Small intestine (tissue), 7 donors: ENCODE results near the gene ATAD2B. TPM values are rescaled to one million over a fixed set of nuclear protein-coding genes. Genes with fewer than 3 reads are reported as not detected.

Experiments
- DNase-seq, 2 donors: peaks; one replicate each; pipeline versions ENCODE4 v3.0.0 to v3.0.0-alpha.2; 2013
- FAIRE-seq: peaks from 2 replicates; lab custom pipeline; 2012; peaks lifted over from hg19 to GRCh38; lab: Jason Lieb, UNC
- H3K27ac ChIP-seq, 3 donors: one replicate each; pipeline ENCODE4 v1.5.1; 2013; ENCODE audit warnings: low read length in 2 of 3, mild to moderate bottlenecking in 2 of 3, control low read depth in 1 of 3, inconsistent platforms in 1 of 3, low read depth in 1 of 3, moderate library complexity in 1 of 3
- H3K27me3 ChIP-seq, 3 donors: one replicate each; pipeline ENCODE4 v1.6.1; 2013; ENCODE audit warnings: low read length in 3 of 3, inconsistent platforms in 1 of 3; ENCODE audit not compliant: control insufficient read depth in 3 of 3, insufficient read depth in 3 of 3
- H3K36me3 ChIP-seq, 3 donors: one replicate each; pipeline ENCODE4 v1.6.1; 2013; ENCODE audit warnings: low read length in 3 of 3, inconsistent platforms in 1 of 3, low read depth in 1 of 3, mild to moderate bottlenecking in 1 of 3, moderate library complexity in 1 of 3; ENCODE audit not compliant: control insufficient read depth in 3 of 3, insufficient read depth in 2 of 3
- H3K4me1 ChIP-seq, 3 donors: one replicate each; pipeline ENCODE4 v1.6.1; 2013; ENCODE audit warnings: low read length in 2 of 3, inconsistent platforms in 1 of 3, low read depth in 1 of 3, mild to moderate bottlenecking in 1 of 3, moderate library complexity in 1 of 3; ENCODE audit not compliant: control insufficient read depth in 3 of 3, insufficient read depth in 2 of 3
- H3K4me3 ChIP-seq, 3 donors: one replicate each; pipeline ENCODE4 v1.5.1; 2013; ENCODE audit warnings: low read length in 3 of 3, control low read depth in 1 of 3, inconsistent platforms in 1 of 3, low read depth in 1 of 3, mild to moderate bottlenecking in 1 of 3, moderate library complexity in 1 of 3
- H3K9me3 ChIP-seq, 2 donors: one replicate each; pipeline ENCODE4 v1.6.1; 2013; ENCODE audit warnings: low read depth in 1 of 2, low read length in 1 of 2; ENCODE audit not compliant: control insufficient read depth in 2 of 2, insufficient read depth in 1 of 2
- WGBS, 3 donors: extraction: QIAGEN DNeasy Blood & Tissue Kit; methylation state at CpG; one replicate each; pipeline ENCODE4 v1.1.7; 2013; 5-methylcytosine and 5-hydroxymethylcytosine counted together
- polyA plus RNA-seq, 4 donors: library from polyadenylated mRNA; stranded (reverse) in 3 of 4; unstranded in 1 of 4; fragments of 200-250 nt in 3 of 4; fragments of 120-200 nt in 1 of 4; gene quantifications; one replicate each; pipeline versions ENCODE4 v1.2.1 to v1.2.3, GENCODE V29; 2013
- donor health status: healthy with polysubstance abuse.
- donor health status: control.
- donor health status: control.
- donor health status: Bipolar disorder and iron deficiency.
- donor health status: healthy.

ATAD2B gene
- polyA plus RNA-seq, 4 donors, result 4.0 to 12.3 (median 6.9) TPM

DNA sequence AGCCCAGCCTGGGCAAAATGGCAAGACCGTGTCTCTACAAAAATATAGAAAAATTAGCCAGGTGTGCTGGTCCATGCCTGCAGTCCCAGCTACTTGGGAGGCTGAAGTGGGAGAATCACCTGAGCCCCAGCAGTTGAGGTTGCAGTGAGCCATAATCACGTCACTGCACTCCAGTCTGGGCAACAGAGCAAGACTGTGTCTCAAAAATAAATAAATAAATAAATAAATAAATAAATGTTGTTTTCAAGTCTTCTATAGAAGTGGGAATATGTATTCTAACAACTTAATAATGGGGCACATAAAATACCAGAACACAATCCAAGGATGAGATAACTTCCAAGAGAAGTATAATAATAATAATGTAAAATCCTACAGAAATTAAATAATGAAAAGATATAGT lies 23.9 kb downstream of the ATAD2B start:
- FAIRE-seq, result no peak
- no peak overlapping the region for H3K27ac ChIP-seq

DNA sequence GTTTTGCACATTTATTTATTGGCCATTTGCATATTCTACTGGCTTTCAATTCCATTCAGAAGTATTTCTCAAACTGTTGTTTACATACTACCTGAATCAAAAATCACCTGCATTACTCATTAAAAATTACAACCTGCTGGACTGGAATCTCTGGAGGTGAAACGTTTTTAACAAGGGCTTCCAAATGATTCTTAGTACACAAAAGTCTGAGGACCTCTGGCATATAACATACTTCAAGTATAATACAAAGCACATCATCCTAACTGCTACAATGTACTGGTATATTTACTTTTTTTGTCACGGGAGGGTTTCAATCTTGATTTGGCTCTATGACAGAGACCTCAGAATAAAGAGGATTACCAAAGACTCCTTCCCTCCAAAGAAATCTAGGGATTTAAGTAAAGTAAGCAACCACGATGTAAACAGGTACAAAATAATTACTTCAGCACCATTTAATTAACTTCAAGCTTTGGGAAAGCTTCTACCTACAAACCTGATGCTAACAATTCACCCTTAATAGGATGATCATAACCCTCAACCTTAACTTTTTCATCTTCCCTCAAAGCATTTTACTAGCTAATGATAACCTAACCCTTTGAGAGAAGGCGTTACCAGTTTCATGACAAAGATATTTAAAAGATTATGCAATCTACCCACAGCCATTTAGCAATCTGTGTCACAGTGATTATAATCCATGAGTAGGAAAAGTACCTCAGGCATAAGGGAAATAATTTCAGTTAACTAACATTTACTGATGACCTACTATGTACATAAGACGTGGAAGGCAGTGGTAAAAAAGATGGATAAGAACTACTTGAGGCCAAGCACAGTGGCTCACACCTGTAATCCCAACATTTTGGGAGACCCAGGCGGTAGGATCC lies 24.7 kb downstream of the ATAD2B start:
- DNase-seq (no peak), FAIRE-seq (no peak)
- 50 to 69% (median 56%) methylated on average over 6 of the region's 6 CpGs for WGBS, 3 donors
- H3K4me3 ChIP-seq, result no peak overlapping the region
- no peaks in the 10 kb centered on the region for H3K27me3 ChIP-seq
- peaks cover 0 to 6% of the 10 kb centered on the region in 2 donors for H3K9me3 ChIP-seq
- peaks cover 0 to 11% (median 3%) of the 10 kb centered on the region in 3 donors for H3K4me1 ChIP-seq
- no peaks in the 10 kb centered on the region for H3K36me3 ChIP-seq
- no peak overlapping the region for H3K27ac ChIP-seq

More for the DNA sequence above, 23.9 kb downstream of the ATAD2B start:
- Histone ChIP-seq H3K4me1 (peaks cover 0 to 11% (median 3%) of the 10 kb centered on the region in 3 donors), H3K27me3 (no peaks in the 10 kb centered on the region), H3K36me3 (no peaks in the 10 kb centered on the region), H3K4me3 (no peak overlapping the region), H3K9me3 (peaks cover 0 to under 1% of the 10 kb centered on the region in 2 donors)
- WGBS, 3 donors, result 90 to 95% (median 94%) methylated on average over 2 of the region's 2 CpGs
- DNase-seq, result no peak

DNA sequence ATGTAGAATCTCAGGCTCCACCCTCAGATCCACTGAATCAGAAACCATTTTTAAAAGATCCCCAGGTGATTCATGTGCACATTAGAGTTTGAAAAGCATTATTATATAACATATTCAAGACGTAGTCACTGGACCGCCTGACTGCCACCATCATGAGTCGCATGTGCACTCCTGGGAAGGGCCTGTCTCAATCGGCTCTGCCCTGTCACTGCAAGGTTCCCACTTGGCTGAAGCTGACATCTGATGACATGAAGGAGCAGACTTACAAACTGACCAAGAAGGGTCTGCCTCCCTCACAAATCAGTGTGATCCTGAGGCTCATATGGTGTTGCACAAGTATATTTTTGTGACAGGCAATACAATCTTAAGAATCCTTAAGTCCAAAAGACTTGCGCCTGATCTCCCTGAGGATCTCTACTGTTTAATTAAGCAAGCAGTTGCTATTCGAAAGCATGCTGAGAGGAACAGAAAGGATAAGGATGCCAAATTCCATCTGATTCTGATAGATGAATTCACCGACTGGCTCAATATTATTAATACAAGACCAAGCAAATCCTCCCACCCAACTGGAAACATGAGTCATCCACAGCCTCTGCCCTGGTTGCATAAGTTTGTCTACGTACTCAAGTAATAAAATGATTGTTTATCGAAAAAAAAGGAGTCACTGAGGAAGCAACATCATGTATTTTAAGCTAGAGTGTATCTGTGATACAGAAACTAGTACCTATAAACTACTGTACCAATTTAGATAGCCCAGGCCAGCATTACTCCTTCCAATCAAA lies 26.2 kb downstream of the ATAD2B start:
- DNase-seq, result peak; percentile 61 to 66
- Histone ChIP-seq H3K4me1 (peaks cover 0 to 11% (median 3%) of the 10 kb centered on the region in 3 donors), H3K27ac (no peak overlapping the region), H3K36me3 (peaks cover 0 to 4% (median 0%) of the 10 kb centered on the region in 3 donors), H3K27me3 (no peaks in the 10 kb centered on the region), H3K4me3 (no peak overlapping the region), H3K9me3 (peaks cover 0 to 6% of the 10 kb centered on the region in 2 donors)
- FAIRE-seq, result no peak
- whole genome bisulfite sequencing, 3 donors, result 50 to 55% (median 53%) methylated on average over 9 of the region's 9 CpGs

DNA sequence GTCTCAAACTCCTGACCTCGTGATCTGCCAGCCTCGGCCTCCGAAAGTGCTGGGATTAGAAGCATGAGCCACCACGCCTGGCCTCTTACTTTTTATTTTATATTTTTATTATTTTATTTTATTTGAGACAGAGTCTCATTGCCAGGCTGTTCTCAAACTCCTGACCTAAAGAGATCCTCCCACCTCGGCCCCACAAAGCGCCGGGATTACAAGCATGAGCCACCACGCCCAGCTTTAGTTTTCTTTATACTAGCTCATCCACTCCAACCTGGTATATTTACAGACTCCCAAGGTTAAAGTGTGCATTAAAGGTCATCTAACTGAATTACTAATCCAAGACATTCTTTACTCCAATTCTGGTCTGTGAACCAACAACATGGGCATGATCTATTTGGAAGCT lies 26.8 kb downstream of the ATAD2B start:
- H3K27me3 ChIP-seq, result no peaks in the 10 kb centered on the region
- H3K4me3 ChIP-seq, result no peak overlapping the region
- peaks cover 0 to 6% of the 10 kb centered on the region in 2 donors for H3K9me3 ChIP-seq
- WGBS, 3 donors, result 90 to 99% (median 95%) methylated on average over 8 of the region's 8 CpGs
- H3K36me3 ChIP-seq, result peaks cover 0 to 4% (median 0%) of the 10 kb centered on the region in 3 donors
- H3K27ac ChIP-seq, result no peak overlapping the region
- no peak for DNase-seq
- peaks cover 0 to 10% (median 3%) of the 10 kb centered on the region in 3 donors for H3K4me1 ChIP-seq
- FAIRE-seq, result no peak

DNA sequence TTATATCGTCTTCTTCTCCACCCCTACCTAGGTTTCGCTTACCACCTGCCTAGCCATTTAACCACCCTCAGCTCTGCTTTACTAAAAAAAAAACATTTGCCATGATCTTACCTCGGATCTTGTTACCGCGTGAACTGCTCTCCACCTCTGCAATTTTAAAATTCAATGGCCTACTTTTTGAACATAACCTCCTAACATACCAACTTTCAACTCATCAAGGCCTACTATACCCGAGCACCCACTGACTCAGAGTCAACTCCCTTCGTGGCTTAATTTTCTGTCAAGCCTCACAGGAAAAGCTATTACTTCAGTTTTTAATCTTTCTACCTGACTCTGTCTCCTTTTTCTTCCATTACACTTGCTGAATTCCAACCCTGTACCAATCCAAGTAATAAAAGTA lies 55.7 kb downstream of the ATAD2B start:
- 95 to 97% (median 96%) methylated on average over 7 of the region's 7 CpGs for WGBS, 3 donors
- Histone ChIP-seq H3K27me3 (no peaks in the 10 kb centered on the region), H3K4me1 (no peaks in the 10 kb centered on the region), H3K4me3 (no peak overlapping the region), H3K27ac (no peak overlapping the region), H3K9me3 (no peaks in the 10 kb centered on the region), H3K36me3 (peaks cover 3 to 42% (median 11%) of the 10 kb centered on the region in 3 donors)
- FAIRE-seq, result no peak
- DNase-seq, result no peak

DNA sequence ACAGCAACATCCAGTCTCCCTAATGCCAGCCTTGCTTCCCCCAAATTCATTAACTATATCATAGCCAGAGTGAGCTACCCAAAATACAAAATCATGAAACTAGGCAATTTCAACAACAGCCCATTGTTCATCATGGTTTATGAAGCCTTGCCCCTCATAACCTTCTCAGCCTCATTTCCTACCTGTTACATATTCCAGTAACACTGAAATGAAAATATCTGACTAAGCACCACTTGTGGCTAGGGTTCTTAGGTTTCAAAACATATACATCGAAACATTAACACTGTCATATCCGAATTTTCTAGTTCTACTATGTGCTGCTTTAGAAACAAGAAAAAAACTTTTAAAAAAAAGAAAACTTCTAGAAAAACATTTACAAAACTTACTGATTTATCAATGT lies 59.5 kb downstream of the ATAD2B start:
- WGBS, 3 donors, result 79 to 89% (median 86%) methylated on average over 2 of the region's 2 CpGs
- Histone ChIP-seq H3K27me3 (no peaks in the 10 kb centered on the region), H3K27ac (no peak overlapping the region), H3K36me3 (peaks cover 3 to 29% (median 11%) of the 10 kb centered on the region in 3 donors), H3K4me1 (no peaks in the 10 kb centered on the region), H3K9me3 (no peaks in the 10 kb centered on the region), H3K4me3 (no peak overlapping the region)
- FAIRE-seq (no peak), DNase-seq (no peak)

DNA sequence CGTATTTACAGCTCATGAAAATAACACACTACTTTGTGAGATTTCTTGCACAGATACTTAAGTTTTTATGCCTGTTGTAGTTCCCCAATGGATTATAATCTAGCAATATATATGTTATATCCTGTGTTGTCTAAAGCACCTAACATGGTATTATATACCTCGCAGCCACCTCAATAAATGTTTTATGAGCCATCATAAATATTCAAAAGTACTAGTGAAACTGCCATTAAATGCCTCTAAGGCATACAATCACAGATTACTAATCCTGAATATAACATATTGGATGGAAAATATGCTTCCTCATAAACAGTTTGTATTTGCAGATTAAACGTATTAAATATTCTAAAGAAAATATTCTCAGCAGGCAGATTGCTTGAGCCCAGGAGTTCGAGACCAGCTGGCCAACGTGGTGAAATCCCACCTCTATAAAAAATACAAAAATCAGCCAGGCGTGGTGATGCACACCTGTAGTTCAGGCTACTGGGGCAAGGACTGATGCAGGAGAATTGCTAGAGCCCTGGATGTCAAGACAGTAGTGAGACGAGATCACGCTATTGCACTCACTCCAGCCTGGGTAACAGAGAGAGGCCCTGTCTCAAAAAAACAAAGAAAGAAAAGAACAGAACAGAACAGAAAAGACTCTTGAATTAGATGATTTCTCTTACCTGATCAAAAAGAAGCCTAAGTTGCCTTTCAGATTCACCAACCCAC lies 64.1 kb downstream of the ATAD2B start:
- FAIRE-seq (no peak), DNase-seq (no peak)
- Histone ChIP-seq H3K4me1 (no peaks in the 10 kb centered on the region), H3K27me3 (no peaks in the 10 kb centered on the region), H3K4me3 (no peak overlapping the region), H3K27ac (no peak overlapping the region), H3K36me3 (peaks cover 0 to 28% (median 12%) of the 10 kb centered on the region in 3 donors), H3K9me3 (no peaks in the 10 kb centered on the region)
- WGBS, 3 donors, result 85 to 87% (median 86%) methylated on average over 8 of the region's 8 CpGs

DNA sequence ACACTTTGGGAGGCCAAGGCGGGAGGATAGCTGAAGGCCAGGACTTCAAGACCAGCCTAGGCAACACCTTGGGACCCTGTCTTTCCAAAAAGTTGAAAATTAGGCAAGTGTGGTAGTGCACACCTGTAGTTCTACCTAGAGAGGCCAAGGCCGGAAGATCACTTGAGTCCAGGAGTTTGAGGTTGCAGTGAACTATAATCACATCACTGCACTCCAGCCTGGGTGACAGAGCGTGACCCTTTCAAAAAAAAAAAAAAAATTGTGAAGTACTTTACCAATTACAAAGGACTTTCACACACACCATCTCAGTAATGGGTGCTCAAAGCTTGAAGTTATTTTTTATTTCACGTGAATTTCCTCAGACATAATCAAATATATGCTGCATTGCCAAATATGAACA lies 65.0 kb downstream of the ATAD2B start:
- DNase-seq (no peak), FAIRE-seq (no peak)
- H3K27me3 ChIP-seq, result no peaks in the 10 kb centered on the region
- H3K36me3 ChIP-seq, result peaks cover 0 to 31% (median 10%) of the 10 kb centered on the region in 3 donors
- no peaks in the 10 kb centered on the region for H3K9me3 ChIP-seq
- H3K27ac ChIP-seq, result no peak overlapping the region
- H3K4me1 ChIP-seq, result no peaks in the 10 kb centered on the region
- H3K4me3 ChIP-seq, result no peak overlapping the region
- 92 to 96% (median 94%) methylated on average over 4 of the region's 4 CpGs for WGBS, 3 donors
